GM12872 (cell line): ENCODE results near the gene CC2D1A.

Source experiments
- CTCF ChIP-seq: IDR thresholded peaks from 3 replicates; pipeline ENCODE4 v1.5.1; 2011; ENCODE audit warnings: low read depth, mild to moderate bottlenecking, low read length, moderate library complexity; ENCODE audit not compliant: insufficient read depth

Gene CC2D1A

GRCh38 chr19:13938301-13939064 is 32.5 kb downstream of the CC2D1A start, which contains the start of gene PODNL1:
Gene PODNL1 (minus strand): TSS chr19:13938417. CDS start chr19:13938181, 236 bp downstream.
- no peak for TF ChIP-seq CTCF

GRCh38 chr19:13942023-13942684 is 36.2 kb downstream of the CC2D1A start:
- TF ChIP-seq CTCF, result no peak

GRCh38 chr19:13946414-13946813 is 40.4 kb downstream of the CC2D1A start:
- TF ChIP-seq CTCF, result no peak

- TF ChIP-seq CTCF, result no peak
Observed at GRCh38 chr19:13951043-13951442, 45.0 kb downstream of the CC2D1A start.

GRCh38 chr19:13951799-13952153 is 45.8 kb downstream of the CC2D1A start:
- TF ChIP-seq CTCF, result no peak

GRCh38 chr19:13952154-13952930 is 46.3 kb downstream of the CC2D1A start, which contains the start of gene DCAF15:
Gene DCAF15 (plus strand): TSS chr19:13952509. CDS start chr19:13952513, 4 bp downstream.
- no peak for TF ChIP-seq CTCF

GRCh38 chr19:13952931-13953531 is 47.0 kb downstream of the CC2D1A start:
- no peak for TF ChIP-seq CTCF
